ENCODE measurements around the gene HOXD9. TPM values are rescaled to one million over a fixed set of nuclear protein-coding genes. Genes with fewer than 3 reads are reported as not detected.

Gene HOXD9
- total RNA-seq (1 to 10 TPM; 1.1 to 4.0 (median 2.9) TPM), polyA plus RNA-seq (1 to 10 TPM; 1.2 to 3.6 (median 1.5) TPM)
- long read RNA-seq, donor 1, partial matches to known transcripts, result 0 of 3 reads
- long read RNA-seq, donor 1, other reads (novel, unspliced or antisense), result 0 of 3 reads
- long read RNA-seq, donor 2, partial matches to known transcripts, result 0 of 4 reads
- long read RNA-seq, donor 2, other reads (novel, unspliced or antisense), result 0 of 4 reads

DNA sequence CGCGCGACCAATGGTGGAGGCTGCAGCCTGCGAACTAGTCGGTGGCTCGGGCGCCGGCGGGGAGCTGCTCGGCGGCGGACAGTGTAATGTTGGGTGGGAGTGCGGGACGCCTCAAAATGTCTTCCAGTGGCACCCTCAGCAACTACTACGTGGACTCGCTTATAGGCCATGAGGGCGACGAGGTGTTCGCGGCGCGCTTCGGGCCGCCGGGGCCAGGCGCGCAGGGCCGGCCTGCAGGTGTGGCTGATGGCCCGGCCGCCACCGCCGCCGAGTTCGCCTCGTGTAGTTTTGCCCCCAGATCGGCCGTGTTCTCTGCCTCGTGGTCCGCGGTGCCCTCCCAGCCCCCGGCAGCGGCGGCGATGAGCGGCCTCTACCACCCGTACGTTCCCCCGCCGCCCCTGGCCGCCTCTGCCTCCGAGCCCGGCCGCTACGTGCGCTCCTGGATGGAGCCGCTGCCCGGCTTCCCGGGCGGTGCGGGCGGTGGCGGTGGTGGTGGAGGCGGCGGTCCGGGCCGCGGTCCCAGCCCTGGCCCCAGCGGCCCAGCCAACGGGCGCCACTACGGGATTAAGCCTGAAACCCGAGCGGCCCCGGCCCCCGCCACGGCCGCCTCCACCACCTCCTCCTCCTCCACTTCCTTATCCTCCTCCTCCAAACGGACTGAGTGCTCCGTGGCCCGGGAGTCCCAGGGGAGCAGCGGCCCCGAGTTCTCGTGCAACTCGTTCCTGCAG, at the start of gene HOXD9:
Gene HOXD9 (plus strand): TSS at position 37 of the 728 bp plus-strand sequence. CDS start 50 bp downstream, at position 87.
- TF ChIP-seq, protein P1, sequence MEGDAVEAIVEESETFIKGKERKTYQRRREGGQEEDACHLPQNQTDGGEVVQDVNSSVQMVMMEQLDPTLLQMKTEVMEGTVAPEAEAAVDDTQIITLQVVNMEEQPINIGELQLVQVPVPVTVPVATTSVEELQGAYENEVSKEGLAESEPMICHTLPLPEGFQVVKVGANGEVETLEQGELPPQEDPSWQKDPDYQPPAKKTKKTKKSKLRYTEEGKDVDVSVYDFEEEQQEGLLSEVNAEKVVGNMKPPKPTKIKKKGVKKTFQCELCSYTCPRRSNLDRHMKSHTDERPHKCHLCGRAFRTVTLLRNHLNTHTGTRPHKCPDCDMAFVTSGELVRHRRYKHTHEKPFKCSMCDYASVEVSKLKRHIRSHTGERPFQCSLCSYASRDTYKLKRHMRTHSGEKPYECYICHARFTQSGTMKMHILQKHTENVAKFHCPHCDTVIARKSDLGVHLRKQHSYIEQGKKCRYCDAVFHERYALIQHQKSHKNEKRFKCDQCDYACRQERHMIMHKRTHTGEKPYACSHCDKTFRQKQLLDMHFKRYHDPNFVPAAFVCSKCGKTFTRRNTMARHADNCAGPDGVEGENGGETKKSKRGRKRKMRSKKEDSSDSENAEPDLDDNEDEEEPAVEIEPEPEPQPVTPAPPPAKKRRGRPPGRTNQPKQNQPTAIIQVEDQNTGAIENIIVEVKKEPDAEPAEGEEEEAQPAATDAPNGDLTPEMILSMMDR (IDR thresholded peaks at IDR 0.05 in 8 of 11, conservative IDR thresholded peaks at IDR 0.05 in 3 of 11), result no peak
- TF ChIP-seq POLR2AphosphoS5 (IDR thresholded peaks at IDR 0.05), result peak; percentile 60 to 89 (median 80)
- peak in 1 of 3 donors; percentile 52 for TF ChIP-seq POLR2A (IDR thresholded peaks at IDR 0.05)
- Histone ChIP-seq H3K9me3 (no peaks in the 10 kb centered on the region), H3K4me1 (peaks cover 0 to 46% (median 30%) of the 10 kb centered on the region in 6 donors), H3K27me3 (replicated peaks in 1 of 7) (peaks cover 8 to 100% (median 94%) of the 10 kb centered on the region in 7 donors), H3K27ac (peak within 1 kb of the TSS; percentile 4 to 85 (median 82)), H3K36me3 (no peaks in the 10 kb centered on the region), H3K4me3 (peak within 1 kb of the TSS; percentile 26 to 69 (median 43))
- peak; percentile 88 for DNase-seq
- intact Hi-C loops (cut with DNase I; ENCODE audit: low total_unique reads), result no loop called here
- 3 to 18% (median 5%) methylated on average over 36 to 84 of the region's 84 CpGs for WGBS, 5 donors

DNA sequence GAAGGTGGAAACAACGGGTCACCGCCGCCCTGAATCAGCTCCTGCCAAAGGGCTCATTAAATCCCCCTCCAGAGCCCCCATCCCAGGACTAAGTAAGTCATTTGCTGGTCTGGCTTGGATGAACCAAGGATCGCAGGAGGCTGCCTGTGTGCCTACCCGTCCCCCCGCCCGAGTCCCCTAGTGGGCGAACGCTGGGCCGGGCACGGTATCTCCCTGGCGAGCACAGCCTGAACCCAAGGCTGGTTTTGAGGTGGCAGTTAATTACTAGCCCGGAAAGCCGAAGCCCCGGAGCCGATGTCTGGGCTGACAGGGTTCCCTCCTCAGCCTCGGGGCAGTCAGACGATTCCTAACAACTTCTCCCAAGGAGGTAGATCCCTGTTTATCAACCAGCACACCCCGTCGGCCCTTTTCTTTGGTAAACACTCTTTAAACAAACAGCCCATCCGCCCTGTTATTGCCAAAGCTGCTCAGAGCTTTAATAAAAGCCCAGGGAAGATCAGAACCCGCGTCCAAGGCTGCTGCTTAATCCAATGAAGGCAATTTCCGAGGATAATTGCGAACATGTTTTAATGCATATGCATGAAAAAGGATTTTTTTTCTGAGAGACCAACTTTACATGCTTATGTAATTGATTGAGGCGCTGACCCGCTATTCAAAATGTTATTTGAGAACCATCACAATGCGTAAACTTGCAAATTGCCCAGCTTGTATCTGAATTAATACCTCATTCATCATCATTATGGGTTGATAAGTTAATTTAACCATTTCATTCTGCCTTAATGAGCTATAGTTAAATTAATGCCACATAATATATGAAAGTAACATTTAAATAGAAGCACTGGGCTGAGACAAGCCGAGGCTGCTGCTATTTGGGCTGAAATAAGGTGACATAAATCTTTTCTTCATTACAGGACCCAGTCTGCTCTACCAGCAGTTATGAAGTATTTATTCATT, 49.3 kb upstream of the HOXD9 start:
- intact Hi-C loops (cut with DNase I; ENCODE audit: low total_unique reads), result no loop called here
- Histone ChIP-seq H3K4me3 (no peak overlapping the region), H3K27ac (no peak overlapping the region), H3K27me3 (replicated peaks in 1 of 7) (peaks cover 14 to 100% (median 100%) of the 10 kb centered on the region in 7 donors), H3K36me3 (no peaks in the 10 kb centered on the region), H3K4me1 (peaks cover 0 to 17% (median 8%) of the 10 kb centered on the region in 6 donors), H3K9me3 (peaks cover 0 to 6% (median 0%) of the 10 kb centered on the region in 8 donors)
- WGBS, 5 donors, result 5 to 6% (median 6%) methylated on average over 26 to 29 of the region's 29 CpGs
- TF ChIP-seq POLR2AphosphoS5 (IDR thresholded peaks at IDR 0.05) (no peak), POLR2A (IDR thresholded peaks at IDR 0.05) (no peak)
- TF ChIP-seq, protein P1 (IDR thresholded peaks at IDR 0.05 in 8 of 11, conservative IDR thresholded peaks at IDR 0.05 in 3 of 11), result no peak
- no peak for DNase-seq

DNA sequence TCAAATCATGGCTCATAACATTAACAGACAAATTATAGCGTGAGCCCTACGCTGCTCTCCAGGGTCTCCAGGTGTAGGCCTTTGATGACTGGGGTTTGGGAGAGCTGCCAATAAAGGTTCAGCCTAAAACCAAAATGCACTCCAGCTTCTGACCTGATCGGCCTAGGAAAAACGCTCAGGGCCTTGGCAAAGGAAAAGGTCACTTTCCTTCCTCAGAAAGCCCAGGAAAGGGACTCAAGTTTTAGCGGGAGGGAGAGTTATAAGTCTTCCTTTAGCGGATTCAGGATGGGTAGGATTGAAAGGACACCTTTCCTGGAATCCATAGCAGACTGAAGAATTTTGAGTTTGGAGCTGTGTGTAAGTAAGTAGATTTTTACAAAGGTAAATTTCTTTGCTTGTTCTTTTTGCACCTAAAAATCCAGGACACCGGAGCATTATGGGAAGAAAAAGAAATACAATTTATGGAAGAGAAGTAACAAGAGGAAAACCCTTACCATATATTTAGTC, 47.5 kb upstream of the HOXD9 start:
- TF ChIP-seq POLR2AphosphoS5 (IDR thresholded peaks at IDR 0.05) (no peak), POLR2A (IDR thresholded peaks at IDR 0.05) (no peak)
- TF ChIP-seq, protein P1 (IDR thresholded peaks at IDR 0.05 in 8 of 11, conservative IDR thresholded peaks at IDR 0.05 in 3 of 11), result no peak
- Histone ChIP-seq H3K9me3 (peaks cover 0 to 14% (median 0%) of the 10 kb centered on the region in 8 donors), H3K27ac (no peak overlapping the region), H3K36me3 (no peaks in the 10 kb centered on the region), H3K27me3 (replicated peaks in 1 of 7) (peaks cover 14 to 100% (median 100%) of the 10 kb centered on the region in 7 donors), H3K4me1 (peaks cover 0 to 21% (median 13%) of the 10 kb centered on the region in 6 donors), H3K4me3 (no peak overlapping the region)
- DNase-seq, result no peak
- 12 to 22% (median 20%) methylated on average over 7 of the region's 7 CpGs for WGBS, 5 donors
- intact Hi-C loops (cut with DNase I; ENCODE audit: low total_unique reads), result no loop called here

All from spleen (tissue), 13 donors.